Keratinocyte (primary cell): ENCODE measurements around the gene CKAP2.
"Not testable (repeated sequence)": the region's sequence is repeated elsewhere in the genome, so short reads cannot be mapped to it uniquely, and the experiment has no call there.

Experiments
- CTCF ChIP-seq, 3 experiments: IDR thresholded peaks in 1 of 3; conservative IDR thresholded peaks in 1 of 3; optimal IDR thresholded peaks in 1 of 3; 2 replicates in 2 of 3; 3 replicates in 1 of 3; pipeline versions ENCODE3 to v1.5.1; 2011; ENCODE audit warnings: low read length in 3 of 3, mild to moderate bottlenecking in 3 of 3, moderate library complexity in 2 of 3, control low read depth in 1 of 3, inconsistent platforms in 1 of 3; ENCODE audit not compliant: insufficient read depth in 2 of 3; ENCODE audit errors: extremely low read depth in 1 of 3
- EZH2 ChIP-seq: IDR thresholded peaks from one replicate; pipeline ENCODE4 v1.6.1; 2012; ENCODE audit warnings: inconsistent platforms, mild to moderate bottlenecking, low read length, moderate library complexity

- TF ChIP-seq CTCF (optimal IDR thresholded peaks at IDR 0.05 in 1 of 3, IDR thresholded peaks at IDR 0.05 in 1 of 3, conservative IDR thresholded peaks at IDR 0.05 in 1 of 3; ENCODE audit: extremely low read depth in 1 of 3, insufficient read depth in 2 of 3, low read length in 3 of 3); EZH2: not testable (repeated sequence)
Measured at GRCh38 chr13:52491015-52491414, 35.7 kb downstream of the CKAP2 start.
